HG03139 (cell line): ENCODE measurements around the gene FARP2.
"Not testable (repeated sequence)": the region's sequence is repeated elsewhere in the genome, so short reads cannot be mapped to it uniquely, and the experiment has no call there.

Experiments used
- ATAC-seq: cut with Tn5 transposase; IDR thresholded peaks from one replicate; pipeline ENCODE4 v1.9.1; 2021; ENCODE audit not compliant: unreplicated experiment

FARP2 gene, protein sequence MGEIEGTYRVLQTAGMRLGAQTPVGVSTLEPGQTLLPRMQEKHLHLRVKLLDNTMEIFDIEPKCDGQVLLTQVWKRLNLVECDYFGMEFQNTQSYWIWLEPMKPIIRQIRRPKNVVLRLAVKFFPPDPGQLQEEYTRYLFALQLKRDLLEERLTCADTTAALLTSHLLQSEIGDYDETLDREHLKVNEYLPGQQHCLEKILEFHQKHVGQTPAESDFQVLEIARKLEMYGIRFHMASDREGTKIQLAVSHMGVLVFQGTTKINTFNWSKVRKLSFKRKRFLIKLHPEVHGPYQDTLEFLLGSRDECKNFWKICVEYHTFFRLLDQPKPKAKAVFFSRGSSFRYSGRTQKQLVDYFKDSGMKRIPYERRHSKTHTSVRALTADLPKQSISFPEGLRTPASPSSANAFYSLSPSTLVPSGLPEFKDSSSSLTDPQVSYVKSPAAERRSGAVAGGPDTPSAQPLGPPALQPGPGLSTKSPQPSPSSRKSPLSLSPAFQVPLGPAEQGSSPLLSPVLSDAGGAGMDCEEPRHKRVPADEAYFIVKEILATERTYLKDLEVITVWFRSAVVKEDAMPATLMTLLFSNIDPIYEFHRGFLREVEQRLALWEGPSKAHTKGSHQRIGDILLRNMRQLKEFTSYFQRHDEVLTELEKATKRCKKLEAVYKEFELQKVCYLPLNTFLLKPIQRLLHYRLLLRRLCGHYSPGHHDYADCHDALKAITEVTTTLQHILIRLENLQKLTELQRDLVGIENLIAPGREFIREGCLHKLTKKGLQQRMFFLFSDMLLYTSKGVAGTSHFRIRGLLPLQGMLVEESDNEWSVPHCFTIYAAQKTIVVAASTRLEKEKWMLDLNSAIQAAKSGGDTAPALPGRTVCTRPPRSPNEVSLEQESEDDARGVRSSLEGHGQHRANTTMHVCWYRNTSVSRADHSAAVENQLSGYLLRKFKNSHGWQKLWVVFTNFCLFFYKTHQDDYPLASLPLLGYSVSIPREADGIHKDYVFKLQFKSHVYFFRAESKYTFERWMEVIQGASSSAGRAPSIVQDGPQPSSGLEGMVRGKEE

DNA sequence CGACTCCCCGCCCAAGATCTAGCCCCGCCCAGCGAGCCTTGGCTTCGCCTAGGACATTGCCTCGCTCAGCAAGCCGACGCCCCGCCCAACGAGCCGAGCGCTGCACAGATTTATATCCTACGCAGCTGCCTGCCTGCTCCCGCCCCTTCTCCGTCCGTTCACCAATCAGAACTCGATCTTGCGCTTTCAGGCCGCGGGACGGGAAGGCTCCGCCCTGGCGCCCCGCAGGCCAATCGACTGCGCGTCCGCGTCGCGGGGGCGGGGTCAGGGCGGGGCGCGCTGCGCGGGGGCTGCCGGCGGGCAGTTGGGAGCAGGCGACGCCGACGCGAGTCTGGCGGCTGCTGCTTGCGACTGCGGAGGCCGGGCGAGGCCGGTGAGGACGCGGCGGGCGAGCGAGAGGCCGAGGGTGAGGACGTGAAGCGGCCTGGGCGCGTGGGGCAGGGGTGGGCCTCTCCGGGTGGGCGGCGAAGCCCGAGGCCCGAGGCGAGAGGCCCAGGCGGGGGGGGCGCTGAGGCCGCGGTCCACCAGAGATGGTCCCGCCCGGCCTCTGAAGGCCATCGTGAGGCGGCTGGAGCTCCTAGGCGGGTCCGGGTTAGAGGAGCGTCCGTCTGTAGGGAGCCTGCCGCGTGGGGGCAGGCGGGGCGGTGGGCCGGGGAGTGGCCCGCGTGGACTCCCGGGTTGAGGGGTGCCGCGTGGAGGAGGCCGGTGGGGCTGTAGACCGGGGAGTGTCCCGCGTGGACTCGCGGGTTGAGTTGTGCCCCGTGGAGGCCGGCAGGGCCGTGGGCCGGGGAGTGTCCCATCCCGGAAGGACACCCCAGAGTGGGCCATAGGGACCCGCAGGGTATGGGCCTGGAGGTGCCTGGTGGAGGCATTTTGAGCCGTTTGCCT lies at the start of gene FARP2:
Gene FARP2 (plus strand): TSS at position 303 of the 888 bp plus-strand sequence. CDS start 16,823 bp downstream, outside the sequence.
- peak; percentile 78 for ATAC-seq

GRCh38 chr2:241307055-241307454 lies 49.0 kb upstream of the FARP2 start:
- no peak for ATAC-seq

- ATAC-seq, result no peak
Measured at GRCh38 chr2:241308267-241308666, 47.8 kb upstream of the FARP2 start.

GRCh38 chr2:241308832-241309500 lies 47.1 kb upstream of the FARP2 start:
- no peak for ATAC-seq

- ATAC-seq, result peak; percentile 45
Measured at GRCh38 chr2:241309684-241310117, 46.4 kb upstream of the FARP2 start.

DNA sequence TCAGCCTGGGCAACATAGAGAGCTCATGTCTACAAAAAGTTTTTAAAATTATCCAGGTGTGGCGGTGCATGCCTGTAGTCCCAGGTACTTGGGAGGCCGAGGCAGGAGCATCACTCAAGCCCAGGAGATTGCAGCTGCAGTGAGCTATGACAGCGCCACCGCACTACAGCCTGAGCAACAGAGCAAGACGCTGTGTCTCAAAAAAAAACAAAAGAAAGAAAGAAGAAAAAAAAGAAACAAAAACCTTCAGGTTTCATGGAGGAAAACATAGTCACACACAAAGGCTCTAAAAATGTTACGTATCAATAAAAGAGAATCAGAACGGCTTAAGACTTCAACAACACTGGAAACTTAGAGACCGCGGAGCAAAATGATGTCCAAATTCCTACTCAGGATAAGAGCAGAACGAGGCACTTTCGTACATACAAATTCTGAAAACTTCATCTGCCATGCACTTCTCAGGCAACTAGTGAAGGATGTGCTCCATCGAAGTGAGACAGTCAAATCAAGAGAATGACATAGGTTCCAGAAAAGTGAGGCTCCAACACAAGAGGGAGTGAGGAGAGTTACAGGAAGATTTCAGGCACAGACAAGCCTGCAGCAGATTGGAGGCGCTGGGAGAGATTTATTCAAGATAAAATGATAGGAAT lies 45.0 kb upstream of the FARP2 start:
- ATAC-seq, result no peak

DNA sequence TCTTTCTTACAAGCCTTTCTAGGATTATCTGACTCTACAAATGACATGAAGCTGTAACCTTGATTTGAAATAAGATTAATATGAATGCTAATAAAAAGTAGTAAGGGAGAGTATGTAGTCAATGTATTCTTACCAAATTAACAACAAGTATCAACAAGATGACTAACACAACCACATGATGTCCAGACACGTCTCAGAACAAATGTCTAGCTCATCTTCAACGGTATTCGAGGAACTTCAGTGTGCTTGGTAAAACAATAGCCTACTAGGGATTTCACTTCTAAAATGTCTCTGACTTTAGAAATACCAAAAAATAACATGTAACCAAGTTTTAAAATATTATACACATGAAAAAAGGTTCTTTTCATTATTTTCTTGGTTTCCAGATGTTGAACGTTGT lies 44.0 kb upstream of the FARP2 start:
- no peak for ATAC-seq

- no peak for ATAC-seq
Measured at GRCh38 chr2:241313543-241314095, 42.5 kb upstream of the FARP2 start.

DNA sequence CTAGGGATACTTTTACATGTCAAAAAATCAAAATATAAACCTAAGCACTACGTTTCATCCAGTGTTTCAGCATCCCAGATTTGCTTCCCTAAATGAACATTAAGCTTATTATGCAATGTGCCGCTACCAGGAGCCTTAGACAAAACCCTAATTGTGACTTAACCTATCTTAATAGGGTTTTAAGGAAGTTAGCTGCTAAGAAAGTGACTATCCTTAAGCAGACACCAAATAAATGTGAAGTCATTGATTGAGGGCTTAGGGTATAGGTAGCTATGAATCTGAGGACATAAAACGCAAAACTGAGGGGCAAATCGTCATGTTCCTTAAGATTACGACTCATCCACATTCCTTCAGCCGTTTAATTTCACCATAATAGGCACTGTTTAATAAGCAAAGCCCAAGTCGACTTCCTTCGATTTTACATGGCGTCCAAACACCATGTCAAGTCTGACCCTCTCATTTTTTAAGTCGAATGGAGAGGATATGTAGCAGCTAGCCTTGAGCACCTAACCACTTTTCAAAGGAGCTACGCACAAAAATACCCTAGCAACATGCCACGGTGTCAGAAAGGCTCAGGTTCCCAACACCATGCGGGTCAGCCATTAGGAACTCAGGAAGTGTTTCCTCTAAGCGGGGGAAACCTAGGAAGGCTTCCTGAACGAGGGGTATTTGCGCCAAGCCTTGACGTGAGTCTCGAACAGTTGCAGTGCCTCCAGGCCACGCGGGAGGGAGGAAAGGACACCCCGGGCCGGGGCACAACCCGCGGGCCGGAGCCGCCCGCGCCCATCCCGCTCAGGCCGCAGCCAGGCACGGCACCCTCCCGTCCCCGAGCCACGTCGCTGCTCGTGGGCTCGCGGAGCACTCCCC lies 41.6 kb upstream of the FARP2 start:
- ATAC-seq, result no peak

DNA sequence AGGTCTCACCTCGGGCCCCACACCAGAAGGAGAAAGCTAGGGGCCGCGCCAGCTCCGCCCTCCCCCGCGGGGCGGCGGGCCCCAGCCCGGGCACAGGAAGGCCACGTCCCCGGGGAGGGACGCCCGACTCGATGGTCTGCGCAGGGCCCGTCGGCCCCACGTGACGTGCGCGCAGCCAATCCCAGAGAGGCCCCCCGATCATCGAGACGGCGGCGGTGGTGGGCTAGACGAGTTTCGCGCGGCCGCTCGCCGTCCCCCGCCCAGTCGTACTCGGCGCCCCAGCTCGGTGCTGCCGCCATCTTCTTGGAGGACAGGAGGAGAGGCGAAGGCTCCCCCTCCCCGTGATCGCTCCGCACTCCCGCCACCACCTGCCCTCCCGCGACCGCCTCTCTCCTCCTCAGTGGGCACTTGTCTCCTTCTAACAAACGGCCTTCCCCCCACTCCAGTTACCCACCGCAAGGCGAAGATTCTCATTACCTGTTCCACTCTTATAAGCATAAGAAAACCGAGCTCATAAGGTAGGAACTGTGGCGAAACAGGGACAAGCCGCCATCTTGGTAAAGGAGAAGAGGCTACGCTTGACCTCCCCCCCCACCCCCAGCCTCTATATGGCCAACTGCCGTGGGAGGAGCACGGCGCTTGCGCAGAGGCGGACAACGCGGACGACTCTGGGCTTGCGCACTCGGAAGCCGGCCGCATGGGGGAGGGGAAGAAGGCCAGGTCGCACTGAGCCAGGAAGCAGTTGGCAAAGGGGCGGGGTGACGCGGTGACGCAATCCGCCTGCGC lies 40.8 kb upstream of the FARP2 start, which contains the start of gene HDLBP:
Gene HDLBP (minus strand): TSS at position 580 of the 786 bp plus-strand sequence. CDS start 48,803 bp downstream, outside the sequence.
- ATAC-seq, result peak; percentile 65

DNA sequence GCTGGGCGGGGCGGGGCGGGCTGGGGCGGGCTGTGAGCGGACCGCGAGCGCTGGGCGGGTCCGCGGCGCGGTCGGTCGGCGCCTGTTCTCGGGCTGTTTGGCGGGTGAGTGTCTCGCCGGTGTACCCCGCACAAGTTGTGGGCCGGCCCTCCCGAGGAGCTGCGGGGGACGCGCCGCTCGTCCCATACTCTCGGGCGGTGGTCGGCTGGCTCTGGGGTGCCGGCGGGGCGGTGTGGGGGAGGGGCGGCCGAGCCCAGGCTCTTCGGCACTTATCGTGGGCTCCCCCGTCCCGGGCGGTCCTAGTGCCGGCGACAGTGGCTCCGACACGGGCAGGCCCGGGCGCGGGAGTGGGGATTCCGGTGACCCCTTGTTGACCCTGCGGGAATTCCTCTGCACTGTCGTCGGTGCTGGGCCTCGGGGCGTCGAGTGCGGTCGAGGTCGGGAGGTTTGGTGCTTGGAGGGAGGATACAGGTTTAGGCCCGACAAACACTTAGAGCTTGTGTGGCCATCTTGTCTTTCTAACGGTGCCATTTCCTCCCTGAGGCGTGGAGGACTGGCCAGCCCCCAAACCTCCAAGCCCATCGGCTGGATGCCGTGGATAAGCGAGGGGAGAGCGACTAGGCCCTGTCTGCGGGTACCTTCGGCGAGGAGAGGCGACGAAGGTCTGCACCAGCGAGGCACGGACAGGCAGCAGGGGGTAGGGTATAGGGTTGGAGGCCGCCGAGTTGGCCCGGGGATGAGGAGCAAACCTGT lies 40.0 kb upstream of the FARP2 start, which contains the start of gene SEPTIN2:
Gene SEPTIN2 (plus strand): TSS at position 47 of the 753 bp plus-strand sequence. CDS start 8,308 bp downstream, outside the sequence.
- ATAC-seq, result peak; percentile 32

GRCh38 chr2:241316825-241317224 lies 39.3 kb upstream of the FARP2 start:
- no peak for ATAC-seq

GRCh38 chr2:241317391-241317790 lies 38.7 kb upstream of the FARP2 start:
- no peak for ATAC-seq

DNA sequence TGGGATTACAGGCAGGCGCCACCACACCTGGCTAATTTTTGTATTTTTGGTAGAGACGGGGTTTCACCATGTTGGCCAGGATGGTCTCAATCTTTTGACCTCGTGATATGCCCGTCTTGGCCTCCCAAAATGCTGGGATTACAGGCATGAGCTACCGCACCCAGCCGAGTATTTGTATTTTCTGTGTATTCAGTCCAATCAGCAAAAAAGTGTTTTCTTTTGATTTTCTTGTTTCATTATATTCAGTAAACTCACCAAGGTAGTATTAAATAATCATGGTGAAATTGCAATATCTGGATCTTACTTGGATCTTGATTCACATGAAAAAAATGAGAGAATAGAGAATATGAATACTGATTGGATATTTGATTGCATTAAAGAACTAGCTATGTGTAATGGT lies 37.3 kb upstream of the FARP2 start:
- ATAC-seq, result not testable (repeated sequence)

DNA sequence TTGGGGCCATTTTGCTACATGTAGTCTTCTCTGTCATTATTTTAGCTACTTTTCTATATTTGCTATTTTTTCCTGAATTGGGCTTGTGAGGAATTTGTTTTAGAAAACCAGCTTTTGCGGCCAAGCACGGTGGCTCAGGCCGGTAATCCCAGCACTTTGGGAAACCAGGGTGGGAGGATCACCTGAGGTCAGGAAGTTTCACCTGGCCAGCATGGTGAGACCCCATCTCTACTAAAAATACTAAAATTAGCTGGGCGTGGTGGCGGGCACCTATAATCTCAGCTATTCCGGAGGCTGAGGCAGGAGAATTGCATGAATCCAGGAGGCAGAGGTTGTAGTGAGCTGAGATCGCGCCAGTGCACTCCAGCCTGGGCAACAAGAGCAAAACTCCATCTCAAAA lies 35.7 kb upstream of the FARP2 start:
- no peak for ATAC-seq

GRCh38 chr2:241321033-241321432 lies 35.1 kb upstream of the FARP2 start:
- ATAC-seq, result no peak
